Neutrophil (primary cell): Measurements from ENCODE around the gene ANO1.
"Not testable (repeated sequence)": the region's sequence is repeated elsewhere in the genome, so short reads cannot be mapped to it uniquely, and the experiment has no call there.

Experiments used
- H3K27ac ChIP-seq: fragments of 200-600 bp; sonication (generic); 2 replicates; pipeline ENCODE4 v1.5.1; 2016; ENCODE audit warnings: mild to moderate bottlenecking, moderate library complexity
- H3K27me3 ChIP-seq: fragments of 200-600 bp; sonication (generic); 2 replicates; pipeline ENCODE4 v1.6.0; 2016; ENCODE audit warnings: mild to moderate bottlenecking
- H3K36me3 ChIP-seq: fragments of 200-600 bp; sonication (generic); 2 replicates; pipeline ENCODE4 v1.5.1; 2017
- H3K4me1 ChIP-seq, 2 experiments: fragments of 200-600 bp in 1 of 2; sonication (generic) in 1 of 2; 1 replicate in 1 of 2; 2 replicates in 1 of 2; pipeline versions ENCODE4 v1.5.1 to v1.6.1; 2013 to 2016; ENCODE audit warnings: low read depth in 1 of 2, low read length in 1 of 2, mild to moderate bottlenecking in 1 of 2, moderate library complexity in 1 of 2; ENCODE audit not compliant: control insufficient read depth in 1 of 2, insufficient read depth in 1 of 2
- H3K4me3 ChIP-seq, 2 experiments: fragments of 200-600 bp in 1 of 2; sonication (generic) in 1 of 2; 1 replicate in 1 of 2; 2 replicates in 1 of 2; pipeline ENCODE4 v1.5.1; 2013 to 2016; ENCODE audit warnings: low read depth in 1 of 2, low read length in 1 of 2, mild to moderate bottlenecking in 1 of 2, moderate library complexity in 1 of 2
- H3K9me3 ChIP-seq: fragments of 200-600 bp; sonication (generic); 2 replicates; pipeline ENCODE4 v1.5.1; 2016
- TF ChIP-seq, protein P1 (sequence below): fragments of 200-600 bp; sonication (generic); IDR thresholded peaks from 2 replicates; pipeline ENCODE4 v1.5.1; 2016; ENCODE audit warnings: antibody characterized with exemption

ANO1 gene

DNA sequence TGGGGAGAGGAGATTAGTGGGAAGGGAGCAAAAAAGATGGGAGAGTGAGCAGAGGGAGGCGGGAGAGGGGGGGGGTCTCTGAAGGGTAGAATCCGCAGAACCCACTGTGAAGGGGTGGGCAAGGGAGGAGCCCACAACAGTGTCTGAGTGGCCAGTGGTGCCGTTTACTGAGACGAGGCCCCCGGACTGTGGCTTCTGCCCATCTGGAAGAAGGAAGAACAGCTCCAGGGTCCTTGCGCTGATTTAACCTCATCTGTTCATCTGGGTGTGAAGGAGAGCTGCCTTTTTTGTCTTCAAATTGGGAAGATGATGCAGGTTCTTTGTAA, 45.7 kb upstream of the ANO1 start:
- Histone ChIP-seq H3K27ac (no peak overlapping the region), H3K4me3 (no peak overlapping the region), H3K36me3 (no peaks in the 10 kb centered on the region), H3K9me3 (no peaks in the 10 kb centered on the region), H3K4me1 (no peaks in the 10 kb centered on the region), H3K27me3 (no peaks in the 10 kb centered on the region)
- TF ChIP-seq, protein P1, sequence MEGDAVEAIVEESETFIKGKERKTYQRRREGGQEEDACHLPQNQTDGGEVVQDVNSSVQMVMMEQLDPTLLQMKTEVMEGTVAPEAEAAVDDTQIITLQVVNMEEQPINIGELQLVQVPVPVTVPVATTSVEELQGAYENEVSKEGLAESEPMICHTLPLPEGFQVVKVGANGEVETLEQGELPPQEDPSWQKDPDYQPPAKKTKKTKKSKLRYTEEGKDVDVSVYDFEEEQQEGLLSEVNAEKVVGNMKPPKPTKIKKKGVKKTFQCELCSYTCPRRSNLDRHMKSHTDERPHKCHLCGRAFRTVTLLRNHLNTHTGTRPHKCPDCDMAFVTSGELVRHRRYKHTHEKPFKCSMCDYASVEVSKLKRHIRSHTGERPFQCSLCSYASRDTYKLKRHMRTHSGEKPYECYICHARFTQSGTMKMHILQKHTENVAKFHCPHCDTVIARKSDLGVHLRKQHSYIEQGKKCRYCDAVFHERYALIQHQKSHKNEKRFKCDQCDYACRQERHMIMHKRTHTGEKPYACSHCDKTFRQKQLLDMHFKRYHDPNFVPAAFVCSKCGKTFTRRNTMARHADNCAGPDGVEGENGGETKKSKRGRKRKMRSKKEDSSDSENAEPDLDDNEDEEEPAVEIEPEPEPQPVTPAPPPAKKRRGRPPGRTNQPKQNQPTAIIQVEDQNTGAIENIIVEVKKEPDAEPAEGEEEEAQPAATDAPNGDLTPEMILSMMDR, result no peak

DNA sequence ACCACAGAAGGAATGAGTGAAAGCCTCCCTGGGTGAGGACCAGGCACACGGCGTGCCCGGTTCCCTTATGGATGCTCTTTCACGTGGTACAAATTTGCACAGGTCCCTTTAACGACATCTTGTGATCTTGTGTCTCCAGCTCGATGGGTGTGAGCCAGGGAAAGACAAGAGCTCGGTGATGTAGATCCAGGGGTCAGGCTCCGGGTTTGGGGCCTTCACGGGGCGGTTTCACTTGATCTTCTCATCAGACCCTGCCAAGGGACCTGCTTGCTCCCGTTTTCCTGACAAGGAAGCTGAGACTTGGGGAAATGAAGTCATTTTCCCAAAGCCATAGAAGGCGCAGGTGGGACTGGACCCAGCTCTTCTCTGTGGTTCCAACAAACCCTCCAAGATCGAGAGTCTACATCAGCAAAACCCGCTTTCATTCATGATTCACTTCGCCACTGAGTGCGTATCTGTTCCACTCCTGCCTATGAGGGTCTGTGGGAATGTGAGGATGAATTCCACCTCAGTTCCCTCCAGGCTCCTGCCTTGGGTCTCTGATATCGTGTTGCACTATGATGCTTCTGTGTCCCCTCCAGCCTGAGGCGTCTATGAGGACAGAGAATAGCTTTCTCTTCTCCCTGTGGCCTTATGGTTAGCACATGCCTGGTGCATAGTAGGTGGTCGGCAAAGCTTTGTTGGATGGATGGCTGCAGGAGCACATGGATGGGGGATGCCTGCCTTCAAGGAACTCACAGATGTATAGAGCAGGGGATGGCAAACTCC, 45.0 kb upstream of the ANO1 start:
- Histone ChIP-seq H3K4me3 (no peak overlapping the region), H3K4me1 (no peaks in the 10 kb centered on the region), H3K36me3 (no peaks in the 10 kb centered on the region), H3K27ac (no peak overlapping the region), H3K27me3 (no peaks in the 10 kb centered on the region), H3K9me3 (no peaks in the 10 kb centered on the region)
- TF ChIP-seq, protein P1, result no peak

DNA sequence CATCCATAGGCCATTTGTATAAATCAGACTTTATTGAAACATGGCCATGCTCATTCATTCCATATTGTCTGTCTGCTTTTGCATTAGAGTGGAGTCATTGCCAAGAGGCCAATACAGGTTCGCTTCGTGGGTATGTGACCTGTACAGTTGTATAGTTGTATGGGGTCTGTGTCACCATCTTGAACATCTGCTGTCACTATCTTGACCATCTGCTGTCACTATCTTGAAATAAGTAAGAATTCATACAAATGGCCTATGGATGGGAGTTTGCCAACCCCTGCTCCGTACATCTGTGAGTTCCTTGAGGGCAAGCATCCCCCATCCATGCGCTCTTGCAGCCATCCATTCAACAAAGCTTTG, 44.4 kb upstream of the ANO1 start:
- Histone ChIP-seq H3K4me3 (no peak overlapping the region), H3K9me3 (no peaks in the 10 kb centered on the region), H3K36me3 (no peaks in the 10 kb centered on the region), H3K27ac (no peak overlapping the region), H3K4me1 (no peaks in the 10 kb centered on the region), H3K27me3 (no peaks in the 10 kb centered on the region)
- TF ChIP-seq, protein P1, result no peak

DNA sequence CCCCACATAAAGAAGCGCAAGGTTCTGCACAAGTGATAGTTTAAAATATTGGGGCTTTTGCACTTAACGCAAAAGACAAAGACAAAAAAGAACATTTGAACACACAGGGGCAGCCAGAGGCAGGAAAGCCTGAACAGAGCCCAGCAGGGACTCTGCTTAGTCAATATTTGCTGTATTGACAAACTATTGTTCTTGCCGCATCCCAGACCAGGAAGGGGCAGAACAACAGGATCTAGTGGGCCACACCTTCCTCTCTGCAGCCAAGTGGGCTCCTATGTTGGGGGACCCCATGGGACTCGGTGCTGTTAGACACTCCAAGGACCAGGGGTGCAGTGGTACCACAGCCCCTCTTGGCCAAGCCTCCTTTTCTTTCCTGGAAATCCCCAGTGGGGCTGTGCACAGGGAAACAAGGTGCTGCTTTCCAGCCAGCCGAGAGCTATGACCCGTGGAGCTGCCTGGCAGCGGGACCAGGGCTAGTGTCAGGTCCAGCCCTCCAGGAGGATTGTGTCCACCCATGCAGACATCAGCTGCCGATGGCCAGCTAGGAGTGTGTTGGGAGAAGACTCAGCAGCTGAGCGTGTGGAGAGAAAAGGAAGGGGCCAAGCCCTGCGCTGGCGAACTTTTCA, 43.3 kb upstream of the ANO1 start:
- Histone ChIP-seq H3K4me3 (no peak overlapping the region), H3K27me3 (no peaks in the 10 kb centered on the region), H3K4me1 (no peaks in the 10 kb centered on the region), H3K27ac (no peak overlapping the region), H3K36me3 (no peaks in the 10 kb centered on the region), H3K9me3 (no peaks in the 10 kb centered on the region)
- TF ChIP-seq, protein P1, result no peak

DNA sequence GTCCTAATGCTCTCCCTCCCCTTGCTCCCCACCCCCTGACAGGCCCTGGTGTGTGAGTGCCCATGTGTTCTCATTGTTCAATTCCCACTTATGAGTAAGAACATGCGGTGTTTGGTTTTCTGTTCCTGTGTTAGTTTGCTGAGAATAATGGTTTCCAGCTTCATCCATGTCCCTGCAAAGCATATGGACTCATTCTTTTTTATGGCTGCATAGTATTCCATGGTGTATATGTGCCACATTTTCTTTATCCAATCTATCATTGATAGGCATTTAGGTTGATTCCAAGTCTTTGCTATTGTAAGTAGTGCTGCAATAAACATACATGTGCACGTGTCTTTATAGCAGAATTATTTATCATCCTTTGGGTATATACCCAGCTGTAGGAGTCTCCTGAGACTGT, 42.5 kb upstream of the ANO1 start:
- not testable (repeated sequence) for H3K4me3 ChIP-seq, H3K27me3 ChIP-seq, H3K27ac ChIP-seq, H3K9me3 ChIP-seq, H3K36me3 ChIP-seq, H3K4me1 ChIP-seq

DNA sequence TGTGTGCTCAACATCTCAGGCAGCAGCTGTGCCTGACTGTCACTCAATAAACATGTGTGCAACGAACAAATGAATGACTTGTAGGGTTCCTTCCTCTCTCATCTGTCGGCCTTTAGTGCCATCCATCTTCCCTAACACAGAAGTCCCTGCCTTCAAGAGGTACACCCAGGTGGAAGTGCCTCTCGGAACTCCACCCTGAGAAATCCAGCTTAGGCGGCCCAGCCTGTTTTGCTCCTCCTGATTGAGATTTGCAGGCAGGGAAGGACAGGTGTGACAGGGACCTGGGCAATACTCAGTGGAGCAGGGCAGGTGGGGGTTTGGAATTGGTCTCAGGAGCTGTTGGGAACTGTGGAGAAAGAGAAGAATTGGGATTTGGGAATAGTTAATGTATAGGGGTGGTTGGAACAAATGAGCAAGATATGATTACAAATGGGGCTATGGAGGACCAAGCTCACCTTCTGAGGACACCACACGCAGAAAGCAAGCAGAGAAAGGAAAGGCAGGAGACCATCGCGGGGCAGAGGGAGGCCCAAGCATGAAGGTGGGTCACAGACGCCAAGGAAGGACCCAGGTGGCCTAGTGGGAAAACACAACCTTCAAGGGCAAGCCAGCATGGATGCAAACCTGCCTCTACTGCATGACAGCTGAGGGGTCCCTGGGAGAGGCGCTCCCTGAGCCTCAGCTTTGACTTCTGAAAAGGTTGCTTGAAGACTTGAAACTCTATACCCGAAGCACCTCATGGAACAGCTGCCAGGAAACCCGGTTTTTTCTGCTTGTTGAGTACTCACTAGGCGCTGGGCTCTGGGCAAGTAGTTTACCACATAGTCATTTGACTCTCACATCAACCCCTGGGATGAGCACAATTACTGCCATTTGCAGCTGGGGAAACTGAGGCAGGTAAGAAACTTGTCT, 40.9 kb upstream of the ANO1 start:
- Histone ChIP-seq H3K27ac (no peak overlapping the region), H3K9me3 (no peaks in the 10 kb centered on the region), H3K4me1 (no peaks in the 10 kb centered on the region), H3K27me3 (no peaks in the 10 kb centered on the region), H3K36me3 (no peaks in the 10 kb centered on the region), H3K4me3 (no peak overlapping the region)
- TF ChIP-seq, protein P1, result no peak
